Omental fat pad (tissue), 4 donors: ENCODE measurements around the gene MSTN. TPM values are rescaled to one million over a fixed set of nuclear protein-coding genes. Genes with fewer than 3 reads are reported as not detected.
"Not testable (repeated sequence)": the region's sequence is repeated elsewhere in the genome, so short reads cannot be mapped to it uniquely, and the experiment has no call there.

Source experiments
- ATAC-seq: fragments of 150-250 bp; one replicate; pipeline ENCODE4 v1.9.1; 2016; ENCODE audit warnings: mild to moderate bottlenecking, moderate library complexity; ENCODE audit not compliant: low FRiP score
- DNase-seq: peaks from one replicate; pipeline ENCODE4 v3.0.0-alpha.2; 2019; ENCODE audit warnings: low spot score
- total RNA-seq, 4 donors: library from RNA; depleted of rRNA; stranded (reverse); fragments of >200 nt; gene quantifications; one replicate each; pipeline ENCODE4 v1.1.0, GENCODE V29; 2016
- TF ChIP-seq, protein P1 (sequence below), 3 donors: fragments of 450-650 bp; IDR thresholded peaks; one replicate each; pipeline ENCODE4 v1.5.1; 2016 to 2017; ENCODE audit warnings: antibody characterized with exemption in 3 of 3, mild to moderate bottlenecking in 3 of 3, moderate library complexity in 2 of 3

MSTN gene
- total RNA-seq, 4 donors from 2014 or later, result 0.28 to 0.63 (median 0.47) TPM; not detected in 1

DNA sequence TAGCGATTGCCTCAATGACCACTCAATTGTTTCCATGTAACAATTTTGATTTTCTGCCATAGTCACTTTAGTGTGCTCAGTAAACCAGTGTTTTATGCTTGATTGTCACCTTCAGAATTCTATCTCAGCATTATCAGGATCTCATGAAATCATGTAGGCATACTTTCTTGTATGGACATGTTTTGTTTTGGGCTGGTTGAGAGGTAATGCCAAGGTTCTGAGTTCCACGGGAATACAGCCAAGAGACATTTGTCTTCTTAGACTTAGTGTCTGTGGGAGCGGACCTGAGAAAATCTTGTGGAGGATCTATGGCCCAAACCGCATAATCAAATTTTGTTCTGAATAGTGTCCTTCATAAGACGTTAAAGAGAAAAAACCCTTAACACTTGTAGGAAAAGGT, 10.2 kb downstream of the MSTN start:
- TF ChIP-seq, protein P1, sequence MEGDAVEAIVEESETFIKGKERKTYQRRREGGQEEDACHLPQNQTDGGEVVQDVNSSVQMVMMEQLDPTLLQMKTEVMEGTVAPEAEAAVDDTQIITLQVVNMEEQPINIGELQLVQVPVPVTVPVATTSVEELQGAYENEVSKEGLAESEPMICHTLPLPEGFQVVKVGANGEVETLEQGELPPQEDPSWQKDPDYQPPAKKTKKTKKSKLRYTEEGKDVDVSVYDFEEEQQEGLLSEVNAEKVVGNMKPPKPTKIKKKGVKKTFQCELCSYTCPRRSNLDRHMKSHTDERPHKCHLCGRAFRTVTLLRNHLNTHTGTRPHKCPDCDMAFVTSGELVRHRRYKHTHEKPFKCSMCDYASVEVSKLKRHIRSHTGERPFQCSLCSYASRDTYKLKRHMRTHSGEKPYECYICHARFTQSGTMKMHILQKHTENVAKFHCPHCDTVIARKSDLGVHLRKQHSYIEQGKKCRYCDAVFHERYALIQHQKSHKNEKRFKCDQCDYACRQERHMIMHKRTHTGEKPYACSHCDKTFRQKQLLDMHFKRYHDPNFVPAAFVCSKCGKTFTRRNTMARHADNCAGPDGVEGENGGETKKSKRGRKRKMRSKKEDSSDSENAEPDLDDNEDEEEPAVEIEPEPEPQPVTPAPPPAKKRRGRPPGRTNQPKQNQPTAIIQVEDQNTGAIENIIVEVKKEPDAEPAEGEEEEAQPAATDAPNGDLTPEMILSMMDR (IDR thresholded peaks at IDR 0.05), result no peak
- no peak for DNase-seq
- no peak for ATAC-seq

DNA sequence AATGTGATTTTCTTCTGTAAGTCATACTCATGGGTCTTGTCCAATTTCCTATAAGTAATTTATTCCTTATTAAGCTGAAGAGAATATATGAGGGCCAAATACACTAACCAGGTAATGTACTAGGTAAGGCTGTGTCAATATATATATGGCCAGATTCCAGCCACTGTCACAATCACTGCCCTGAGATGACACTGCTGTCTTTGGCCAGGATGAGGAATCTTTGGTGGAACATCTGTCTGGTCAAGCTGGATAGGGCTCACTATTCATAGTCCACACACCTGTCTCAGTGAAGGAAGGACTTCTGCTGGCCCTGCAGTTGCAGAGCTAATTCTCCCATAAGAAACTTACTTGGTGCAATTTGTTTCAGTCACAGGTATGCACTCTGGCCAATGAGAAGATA, 11.3 kb downstream of the MSTN start:
- ATAC-seq, result no peak
- TF ChIP-seq, protein P1 (IDR thresholded peaks at IDR 0.05), result no peak

DNA sequence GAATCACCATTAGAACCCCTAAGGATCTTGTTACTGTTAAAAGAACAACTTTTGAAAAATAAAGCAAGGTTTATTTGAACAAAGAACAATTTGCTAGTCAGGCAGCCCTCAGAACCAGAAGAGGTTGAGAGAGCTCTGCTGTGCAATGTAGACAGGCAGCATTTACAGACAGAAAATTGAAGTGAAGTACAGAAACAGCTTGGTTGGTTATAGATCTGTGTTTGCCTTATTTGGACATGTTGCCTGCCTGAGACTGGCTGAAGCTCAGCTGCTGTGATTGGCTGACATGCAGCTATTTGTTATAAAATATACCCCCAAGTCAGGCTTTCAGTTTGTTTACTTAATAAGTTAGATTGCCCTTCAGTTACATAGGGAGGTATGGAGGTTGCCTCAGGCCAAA, 12.5 kb downstream of the MSTN start:
- DNase-seq (no peak), ATAC-seq (no peak)
- TF ChIP-seq, protein P1 (IDR thresholded peaks at IDR 0.05), result no peak

More for the DNA sequence above, 11.3 kb downstream of the MSTN start:
- no peak for DNase-seq

DNA sequence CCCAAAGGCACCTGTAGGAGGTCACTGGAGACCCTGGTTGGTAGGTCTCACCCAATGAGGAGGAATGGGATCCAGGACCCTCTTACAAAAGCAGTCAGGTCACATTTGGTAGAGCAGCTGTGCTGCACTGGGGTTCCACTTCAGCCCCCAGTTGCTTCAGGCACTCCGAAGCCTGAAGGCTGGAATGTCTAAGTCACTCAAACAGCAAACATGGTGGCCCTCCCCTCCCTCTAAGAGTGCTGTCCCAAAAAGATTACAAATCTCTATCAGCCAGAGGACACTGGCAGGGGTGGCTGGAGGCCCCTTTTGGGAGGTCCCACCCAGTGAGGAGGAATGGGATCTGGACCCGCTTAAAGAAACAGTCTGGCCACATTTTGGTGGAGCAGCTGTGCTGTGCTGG, 17.7 kb downstream of the MSTN start:
- DNase-seq (no peak), ATAC-seq (no peak)
- TF ChIP-seq, protein P1 (IDR thresholded peaks at IDR 0.05), result no peak

DNA sequence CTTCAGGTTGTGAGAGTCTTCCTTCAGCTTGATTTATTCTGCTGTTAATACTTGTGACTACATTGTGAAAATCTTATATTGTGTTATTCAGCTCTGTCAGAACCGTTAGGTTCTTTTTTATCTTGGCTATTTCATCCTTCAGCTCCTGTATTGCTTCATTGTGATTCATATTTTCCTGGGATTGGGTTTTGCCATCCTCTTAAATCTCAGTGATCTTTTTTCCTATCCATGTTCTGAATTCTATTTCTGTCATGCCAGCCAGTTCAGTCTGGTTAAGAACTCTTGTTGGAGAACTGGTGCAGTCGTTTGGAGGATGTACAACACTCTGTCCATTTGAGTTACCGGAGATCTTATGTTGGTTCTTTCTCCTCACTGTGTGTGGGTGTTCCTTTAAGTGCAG, 19.1 kb downstream of the MSTN start:
- ATAC-seq (no peak), DNase-seq (no peak)
- TF ChIP-seq, protein P1 (IDR thresholded peaks at IDR 0.05), result no peak

DNA sequence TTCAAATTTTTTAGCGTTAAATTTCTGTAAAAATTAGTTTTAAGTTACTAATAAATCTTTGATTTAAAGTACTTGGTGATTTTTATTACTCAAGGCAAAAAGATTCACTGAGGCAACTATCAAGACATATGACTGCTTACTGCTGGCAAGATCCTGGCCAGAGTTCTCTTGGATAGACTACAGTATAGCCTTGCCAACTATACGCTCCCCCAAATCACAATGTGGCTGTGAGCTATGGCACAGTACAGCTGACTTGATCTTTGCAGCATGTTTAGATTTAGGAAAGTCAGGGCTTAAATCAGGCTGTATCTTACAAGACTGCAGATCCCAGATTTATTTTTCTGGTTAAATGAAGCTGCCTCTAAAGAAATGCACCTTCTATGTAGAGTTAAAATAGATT, 26.5 kb downstream of the MSTN start:
- no peak for DNase-seq
- ATAC-seq, result no peak
- TF ChIP-seq, protein P1 (IDR thresholded peaks at IDR 0.05), result no peak

DNA sequence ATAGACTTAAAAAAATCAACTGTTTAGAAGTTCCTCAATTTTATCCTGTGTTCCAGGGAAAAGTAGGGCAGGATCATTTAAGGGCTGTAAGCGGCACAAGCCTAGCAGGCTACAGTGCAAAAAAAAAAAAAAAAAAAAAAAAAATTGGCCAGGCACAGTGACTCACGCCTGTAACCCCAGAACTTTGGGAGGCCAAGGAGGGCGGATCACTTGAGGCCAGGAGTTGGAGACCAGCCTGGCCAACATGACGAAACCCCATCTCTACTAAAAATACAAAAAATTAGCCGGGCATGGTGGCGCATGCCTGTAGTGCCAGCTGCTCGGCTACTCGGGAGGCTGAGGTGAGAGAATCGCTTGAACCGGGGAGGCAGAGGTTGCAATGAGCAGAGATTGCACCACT, 28.1 kb downstream of the MSTN start:
- DNase-seq, ATAC-seq: not testable (repeated sequence)
